ENCODE measurements around the gene SUPT4H1.
"Not testable (repeated sequence)": the region's sequence is repeated elsewhere in the genome, so short reads cannot be mapped to it uniquely, and the experiment has no call there.

SUPT4H1 gene

DNA sequence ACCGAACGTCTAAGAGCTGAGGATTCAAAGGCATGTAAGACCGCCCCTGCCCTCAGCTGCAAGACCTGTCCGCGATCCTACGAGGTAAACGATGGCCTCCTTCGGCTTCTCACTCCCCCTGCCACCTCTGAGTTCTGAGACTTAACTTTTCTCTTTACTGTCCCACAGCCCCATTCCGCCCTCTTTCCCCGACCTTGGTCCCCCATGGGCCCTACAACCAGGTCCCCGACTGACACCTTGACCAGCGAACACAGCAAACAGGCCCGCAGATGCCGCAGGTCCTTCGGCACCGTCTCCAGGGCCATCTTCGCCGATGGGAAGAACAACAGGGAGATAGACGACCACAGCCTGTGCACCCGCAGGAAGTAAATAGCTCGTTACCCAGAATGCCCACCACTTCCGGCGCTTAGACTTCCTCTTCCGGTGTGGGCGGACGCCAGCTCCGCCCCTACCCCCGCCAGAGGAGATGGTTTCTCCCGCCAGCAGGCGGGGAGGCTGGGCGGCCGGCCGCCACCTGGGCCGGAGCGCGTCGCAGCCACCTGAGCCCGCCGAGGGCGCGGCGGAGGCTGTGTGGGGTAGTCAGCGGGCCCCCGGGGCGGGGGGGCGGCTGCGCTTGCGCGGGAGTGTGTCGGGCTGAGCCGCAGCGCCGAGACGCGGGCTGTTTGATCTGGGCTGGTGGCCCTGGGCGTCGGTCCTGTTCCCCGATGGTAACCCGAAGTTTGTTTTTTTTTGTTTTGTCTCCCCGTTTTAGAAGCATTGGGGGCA lies at the start of gene SUPT4H1:
Gene SUPT4H1 (minus strand): TSS at position 371 of the 765 bp plus-strand sequence. CDS start 66 bp downstream, at position 305.
- H3K27ac Mint-ChIP-seq = peak within 1 kb of the TSS; percentile 99
- H3K9me3 Mint-ChIP-seq = no peaks in the 10 kb centered on the region
- H3K36me3 Mint-ChIP-seq = peaks cover 20% of the 10 kb centered on the region
- H3K4me3 Mint-ChIP-seq = peak within 1 kb of the TSS; percentile 100
- no peaks in the 10 kb centered on the region for H3K27me3 Mint-ChIP-seq
- peaks cover 58% of the 10 kb centered on the region for H3K4me1 Mint-ChIP-seq

DNA sequence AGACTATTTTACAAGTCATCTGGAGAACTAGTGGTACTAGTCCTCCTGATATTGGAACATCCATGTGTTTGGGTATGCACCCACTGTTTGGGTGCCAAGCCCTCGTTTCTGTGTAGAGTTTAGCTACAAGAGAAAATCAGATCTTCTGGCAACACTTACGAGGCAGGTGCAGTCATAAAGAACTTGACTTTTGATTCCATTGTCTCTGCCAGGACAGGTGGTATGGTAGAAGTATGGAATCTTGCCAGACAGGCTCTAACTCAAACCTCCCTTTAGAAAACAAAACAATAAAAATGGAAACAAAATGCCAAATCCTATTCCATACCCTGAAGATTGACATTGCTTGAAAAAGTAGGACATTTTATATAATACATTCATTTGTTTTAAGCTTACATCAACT lies 49.3 kb upstream of the SUPT4H1 start:
- no peaks in the 10 kb centered on the region for H3K27me3 Mint-ChIP-seq
- H3K4me3 Mint-ChIP-seq = no peak overlapping the region
- no peak overlapping the region for H3K27ac Mint-ChIP-seq
- peaks cover 8% of the 10 kb centered on the region for H3K4me1 Mint-ChIP-seq
- no peaks in the 10 kb centered on the region for H3K9me3 Mint-ChIP-seq
- no peaks in the 10 kb centered on the region for H3K36me3 Mint-ChIP-seq

DNA sequence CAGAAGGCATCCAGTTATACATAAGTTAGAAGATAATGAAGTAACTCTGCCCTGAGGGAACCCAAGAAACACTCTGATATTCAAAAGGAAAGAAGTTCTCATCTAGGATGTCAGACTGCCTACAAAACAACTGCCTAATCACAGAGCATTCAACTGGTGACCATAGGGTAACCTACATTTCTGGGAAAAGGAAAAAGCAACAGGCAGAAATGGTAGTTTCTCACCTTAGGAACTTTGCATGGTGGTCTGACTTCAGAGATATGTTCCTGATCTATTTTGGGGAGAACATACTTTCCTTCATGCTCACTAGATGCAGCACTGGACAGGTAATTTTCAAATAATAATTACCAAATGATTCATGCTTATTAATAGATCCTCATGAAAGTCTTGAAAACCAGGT lies 48.8 kb upstream of the SUPT4H1 start:
- Mint-ChIP-seq H3K4me3 (no peak overlapping the region), H3K9me3 (no peaks in the 10 kb centered on the region), H3K27ac (no peak overlapping the region), H3K36me3 (no peaks in the 10 kb centered on the region), H3K27me3 (no peaks in the 10 kb centered on the region), H3K4me1 (peaks cover 8% of the 10 kb centered on the region)

DNA sequence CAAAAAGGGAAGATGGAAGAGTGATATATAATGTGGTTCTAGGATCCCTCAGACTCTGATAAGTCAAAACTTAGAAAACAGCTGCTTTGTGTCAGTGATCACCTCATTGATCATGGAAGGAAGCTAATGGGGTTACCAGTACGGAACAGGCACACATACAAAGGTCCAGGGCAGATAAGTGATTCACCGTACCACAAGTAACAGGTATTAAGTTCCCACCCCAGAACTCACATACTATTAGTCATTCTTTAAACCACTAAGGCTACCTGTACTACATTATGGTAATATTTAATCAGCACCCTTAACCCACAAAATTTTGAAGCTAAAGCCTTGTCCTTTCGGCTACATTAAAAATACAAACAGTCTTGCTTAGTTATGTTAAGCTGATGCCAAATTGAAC lies 48.0 kb upstream of the SUPT4H1 start:
- no peaks in the 10 kb centered on the region for H3K36me3 Mint-ChIP-seq
- no peaks in the 10 kb centered on the region for H3K9me3 Mint-ChIP-seq
- no peaks in the 10 kb centered on the region for H3K27me3 Mint-ChIP-seq
- no peak overlapping the region for H3K4me3 Mint-ChIP-seq
- peaks cover 8% of the 10 kb centered on the region for H3K4me1 Mint-ChIP-seq
- no peak overlapping the region for H3K27ac Mint-ChIP-seq

DNA sequence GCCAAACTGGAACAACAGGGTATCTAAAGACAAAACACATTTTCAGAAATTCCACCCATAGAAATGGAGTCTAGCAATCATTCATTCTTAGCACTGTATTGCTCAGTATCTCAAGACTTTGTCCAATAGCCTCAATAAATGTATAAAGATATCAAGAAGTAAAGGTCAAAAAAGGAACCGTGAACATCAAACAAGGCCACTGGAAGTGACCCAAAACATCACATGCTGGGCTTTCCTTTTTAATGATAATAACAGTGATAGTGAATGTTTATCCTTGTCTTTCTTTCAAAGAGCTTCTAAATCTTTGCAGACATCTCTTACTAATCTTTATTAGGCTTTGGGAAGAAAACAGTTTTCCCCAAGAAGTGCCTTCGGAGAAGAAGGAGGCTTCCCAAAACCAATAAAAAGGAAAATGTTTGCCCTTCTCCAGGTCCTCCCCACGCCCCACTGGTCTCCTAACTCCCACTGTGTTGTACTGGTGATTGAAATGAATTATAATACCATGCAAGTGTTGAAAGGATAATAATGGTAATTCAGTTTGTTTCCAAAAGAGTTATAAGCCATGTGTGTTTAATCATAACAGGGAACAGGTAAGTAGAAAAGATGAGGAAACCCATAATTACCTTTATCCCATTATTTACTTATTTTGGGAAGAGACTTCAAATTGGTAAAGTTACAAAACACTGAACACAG lies 46.7 kb upstream of the SUPT4H1 start:
- Mint-ChIP-seq H3K9me3 (no peaks in the 10 kb centered on the region), H3K4me3 (no peak overlapping the region), H3K36me3 (no peaks in the 10 kb centered on the region), H3K27ac (no peak overlapping the region), H3K4me1 (peaks cover 8% of the 10 kb centered on the region), H3K27me3 (no peaks in the 10 kb centered on the region)

DNA sequence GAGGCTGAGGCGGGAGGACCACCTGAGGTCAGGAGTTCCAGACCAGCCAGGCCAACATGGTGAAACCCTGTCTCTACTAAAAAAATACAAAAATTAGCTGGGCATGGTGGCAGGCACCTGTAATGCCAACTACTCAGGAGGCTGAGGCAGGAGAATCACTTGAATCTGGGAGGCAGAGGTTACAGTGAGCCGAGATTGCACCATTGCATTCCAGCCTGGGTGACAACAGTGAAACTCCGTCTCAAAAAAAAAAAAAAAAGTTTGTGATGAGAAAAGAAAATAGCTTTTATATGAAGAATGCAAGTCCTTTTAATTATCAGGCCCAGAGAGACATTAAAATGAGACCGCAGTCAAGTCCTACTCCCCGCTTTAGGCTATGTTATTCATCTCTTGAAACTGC lies 45.4 kb upstream of the SUPT4H1 start:
- not testable (repeated sequence) for H3K4me3 Mint-ChIP-seq, H3K4me1 Mint-ChIP-seq, H3K27me3 Mint-ChIP-seq, H3K9me3 Mint-ChIP-seq, H3K27ac Mint-ChIP-seq, H3K36me3 Mint-ChIP-seq

DNA sequence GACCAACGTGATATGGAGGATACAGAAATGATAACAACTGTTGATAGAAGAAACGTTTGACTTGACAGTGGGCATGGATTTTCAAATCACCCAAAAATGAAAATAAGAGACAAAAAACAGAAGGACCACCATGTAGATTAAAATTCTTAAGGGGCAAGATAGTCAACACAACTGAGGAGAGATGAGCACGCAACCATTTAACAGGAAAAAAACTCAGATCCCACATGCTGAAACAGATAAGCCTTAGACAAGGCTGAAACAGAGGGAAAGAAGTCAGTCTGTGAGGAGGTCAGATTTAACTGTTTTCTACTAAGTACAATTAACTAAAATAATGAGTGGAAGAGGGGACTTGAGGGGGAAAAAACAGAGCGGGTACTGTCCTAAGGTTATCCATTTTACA lies 44.2 kb upstream of the SUPT4H1 start:
- Mint-ChIP-seq H3K4me3 (no peak overlapping the region), H3K27ac (no peak overlapping the region), H3K27me3 (no peaks in the 10 kb centered on the region)

DNA sequence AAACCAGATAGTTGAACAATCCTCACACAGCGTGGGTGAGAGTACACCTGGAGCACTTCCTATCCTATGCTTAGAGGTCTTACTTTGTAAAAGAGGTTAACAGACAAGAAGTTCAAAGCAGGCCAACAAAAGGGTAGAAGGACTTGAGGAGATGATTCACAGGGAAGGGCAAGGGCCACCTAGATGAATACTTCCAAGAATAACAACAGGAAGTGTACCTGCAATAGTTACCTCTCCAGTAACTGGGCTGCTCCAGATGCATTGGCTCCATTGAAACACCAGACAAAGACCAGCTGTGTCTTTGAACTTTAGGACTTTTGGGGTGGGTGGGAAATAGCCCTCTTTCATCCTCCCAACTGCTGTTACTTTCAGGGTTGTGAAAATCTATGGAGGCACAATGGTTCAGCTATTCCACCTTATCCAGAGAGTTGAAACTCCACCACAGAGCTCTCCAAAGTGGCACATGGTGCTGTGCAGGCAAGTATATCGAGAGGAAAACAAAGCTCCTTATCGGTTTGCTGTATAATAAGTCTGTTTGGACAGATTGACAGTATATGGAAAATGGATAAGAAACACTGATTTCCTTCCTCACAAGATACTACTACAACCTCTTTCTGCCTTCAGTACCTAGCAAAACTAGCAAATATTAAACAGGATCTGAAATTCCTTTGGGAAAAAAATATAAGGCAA lies 42.7 kb upstream of the SUPT4H1 start:
- Mint-ChIP-seq H3K4me1 (no peaks in the 10 kb centered on the region), H3K27ac (no peak overlapping the region), H3K36me3 (no peaks in the 10 kb centered on the region), H3K27me3 (no peaks in the 10 kb centered on the region), H3K9me3 (no peaks in the 10 kb centered on the region), H3K4me3 (no peak overlapping the region)

More for the DNA sequence above, 44.2 kb upstream of the SUPT4H1 start:
- H3K36me3 Mint-ChIP-seq = no peaks in the 10 kb centered on the region
- H3K4me1 Mint-ChIP-seq = no peaks in the 10 kb centered on the region
- no peaks in the 10 kb centered on the region for H3K9me3 Mint-ChIP-seq

DNA sequence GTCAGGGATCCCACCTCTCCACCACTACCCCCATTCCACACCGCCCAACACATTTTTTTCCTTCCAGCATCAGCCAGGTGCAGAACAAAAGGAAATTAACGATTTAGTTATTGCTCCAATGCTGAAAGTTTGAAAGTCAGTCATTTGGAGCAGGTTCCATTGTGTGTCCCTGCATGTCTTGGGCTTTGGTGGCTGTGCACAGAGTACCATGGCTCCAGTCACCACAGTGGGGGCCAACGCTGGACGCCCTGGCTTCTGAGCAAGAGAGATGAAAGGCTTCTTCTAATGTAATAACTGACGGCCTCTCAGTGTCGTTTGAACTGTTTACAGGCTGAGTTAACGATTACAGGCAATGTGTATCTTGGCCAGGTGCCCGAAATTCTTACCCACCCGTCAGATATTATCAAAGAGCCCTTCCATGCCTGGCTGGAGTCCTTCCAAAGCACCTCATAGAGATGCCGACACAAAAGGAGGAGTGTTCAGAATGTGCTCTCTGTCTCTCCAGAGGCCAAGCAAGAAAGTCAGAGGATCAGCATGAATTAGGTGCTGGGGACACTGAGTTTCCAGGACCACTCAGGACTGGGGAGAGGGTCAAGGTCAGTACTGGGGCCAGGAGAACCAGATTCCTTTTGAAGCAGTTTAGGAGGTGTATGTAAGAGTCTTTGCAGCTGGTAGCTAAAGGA lies 39.4 kb upstream of the SUPT4H1 start:
- no peaks in the 10 kb centered on the region for H3K27me3 Mint-ChIP-seq
- H3K4me3 Mint-ChIP-seq = no peak overlapping the region
- no peaks in the 10 kb centered on the region for H3K4me1 Mint-ChIP-seq
- no peaks in the 10 kb centered on the region for H3K9me3 Mint-ChIP-seq
- no peaks in the 10 kb centered on the region for H3K36me3 Mint-ChIP-seq
- no peak overlapping the region for H3K27ac Mint-ChIP-seq

DNA sequence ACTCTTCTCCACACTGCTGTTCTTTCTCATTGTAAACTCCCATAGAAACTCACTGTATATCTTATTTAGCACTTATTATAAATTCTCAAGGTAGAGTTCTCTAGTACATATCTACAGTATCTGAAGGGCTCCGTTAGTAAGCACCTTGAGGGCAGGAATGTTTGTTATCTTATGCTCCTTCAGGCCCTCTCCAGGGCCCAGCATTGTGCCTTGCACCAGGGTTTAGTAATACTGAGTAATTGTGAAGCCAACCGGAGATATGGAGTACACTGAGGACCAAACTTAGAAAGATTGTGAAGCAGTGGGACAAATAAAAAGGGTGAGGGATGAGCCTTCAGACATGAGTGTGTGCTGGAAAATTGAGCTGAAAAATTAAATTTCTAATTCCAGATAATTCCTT lies 38.9 kb upstream of the SUPT4H1 start:
- Mint-ChIP-seq H3K4me1 (no peaks in the 10 kb centered on the region), H3K9me3 (no peaks in the 10 kb centered on the region), H3K27me3 (no peaks in the 10 kb centered on the region), H3K27ac (no peak overlapping the region), H3K4me3 (no peak overlapping the region), H3K36me3 (no peaks in the 10 kb centered on the region)

DNA sequence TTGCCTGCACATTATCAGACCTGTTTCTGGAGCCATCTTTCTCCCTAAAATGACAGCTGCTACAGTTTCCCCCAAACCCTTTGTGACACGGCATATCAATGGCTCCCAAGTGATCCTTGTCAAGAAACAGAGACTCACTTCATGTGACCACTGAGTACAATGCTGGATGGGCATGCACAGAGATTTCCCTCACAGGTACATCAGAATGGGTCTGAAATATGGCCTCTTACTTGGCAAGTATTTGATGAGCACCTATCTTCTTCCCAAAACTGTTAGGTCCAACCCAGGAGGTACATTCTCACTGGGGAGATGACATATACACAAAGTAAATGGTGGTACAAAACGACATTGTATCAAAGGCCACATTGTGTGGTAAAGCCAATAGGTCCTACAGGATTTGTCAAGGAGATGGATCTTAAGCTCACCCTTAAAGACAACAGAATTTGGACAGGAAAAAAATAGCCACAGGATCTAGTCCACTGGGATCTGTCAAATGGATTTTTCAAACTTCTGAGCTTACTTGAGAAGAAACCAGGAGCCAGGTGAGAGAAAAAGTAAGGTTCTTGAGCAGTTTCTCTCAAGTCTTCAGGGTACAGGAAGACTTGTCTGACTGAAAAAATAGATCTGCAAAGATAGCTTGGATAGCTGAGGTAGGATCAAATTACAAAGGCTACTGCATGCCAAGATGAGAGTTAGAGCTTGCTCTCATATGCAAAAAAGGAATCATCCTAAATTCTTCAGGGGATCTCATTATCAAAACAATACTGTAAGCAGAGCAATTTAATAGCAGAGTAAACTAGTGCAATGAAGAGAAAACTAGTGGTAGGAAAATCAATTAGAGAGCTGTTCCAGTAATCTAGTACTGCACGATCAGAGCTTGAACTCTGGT lies 36.5 kb upstream of the SUPT4H1 start:
- H3K27ac Mint-ChIP-seq = no peak overlapping the region
- H3K4me1 Mint-ChIP-seq = peaks cover 4% of the 10 kb centered on the region
- no peaks in the 10 kb centered on the region for H3K36me3 Mint-ChIP-seq
- H3K27me3 Mint-ChIP-seq = no peaks in the 10 kb centered on the region
- H3K9me3 Mint-ChIP-seq = no peaks in the 10 kb centered on the region
- H3K4me3 Mint-ChIP-seq = no peak overlapping the region

DNA sequence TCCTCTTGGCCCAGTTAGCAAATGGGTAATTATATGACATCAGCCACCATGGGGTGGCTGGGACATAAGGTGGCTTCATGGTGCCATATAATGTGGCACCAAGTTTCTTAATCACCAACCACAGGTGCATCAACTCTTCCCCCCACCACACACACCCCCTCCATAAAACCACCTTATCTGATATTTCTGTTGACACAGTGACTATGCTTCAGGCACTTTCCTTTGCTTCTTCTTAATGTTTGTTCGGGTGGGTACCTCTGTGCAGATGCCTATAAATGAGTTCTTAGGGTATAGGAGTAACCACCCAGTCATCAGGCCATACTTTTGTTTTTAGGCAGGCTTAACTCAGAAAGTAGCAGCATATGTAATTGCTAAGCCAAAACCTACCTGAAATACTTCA lies 35.8 kb upstream of the SUPT4H1 start:
- no peaks in the 10 kb centered on the region for H3K9me3 Mint-ChIP-seq
- no peaks in the 10 kb centered on the region for H3K36me3 Mint-ChIP-seq
- no peaks in the 10 kb centered on the region for H3K27me3 Mint-ChIP-seq
- H3K4me3 Mint-ChIP-seq = no peak overlapping the region
- peaks cover 7% of the 10 kb centered on the region for H3K4me1 Mint-ChIP-seq
- H3K27ac Mint-ChIP-seq = no peak overlapping the region

DNA sequence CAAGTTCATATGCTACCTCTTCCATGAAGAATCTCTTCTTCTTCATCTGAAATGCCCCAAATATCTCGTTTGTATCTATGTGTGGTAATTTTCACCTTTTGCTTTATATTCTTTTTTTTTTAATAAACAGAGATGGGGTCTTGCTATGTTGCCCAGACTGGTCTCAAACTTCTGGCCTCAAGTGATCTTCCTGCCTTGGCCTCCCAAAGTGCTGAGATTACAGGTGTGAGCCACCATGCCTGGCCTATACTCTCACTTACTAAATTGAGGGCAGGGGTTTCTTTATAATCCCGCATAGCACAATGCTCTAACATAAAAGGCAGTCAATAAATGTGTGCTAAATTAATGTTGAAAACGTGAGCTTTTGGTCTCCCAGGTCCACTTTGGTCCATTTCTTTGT lies 34.7 kb upstream of the SUPT4H1 start:
- H3K9me3 Mint-ChIP-seq = no peaks in the 10 kb centered on the region
- H3K4me1 Mint-ChIP-seq = peaks cover 18% of the 10 kb centered on the region
- H3K36me3 Mint-ChIP-seq = no peaks in the 10 kb centered on the region
- no peak overlapping the region for H3K4me3 Mint-ChIP-seq
- H3K27me3 Mint-ChIP-seq = no peaks in the 10 kb centered on the region
- H3K27ac Mint-ChIP-seq = no peak overlapping the region

DNA sequence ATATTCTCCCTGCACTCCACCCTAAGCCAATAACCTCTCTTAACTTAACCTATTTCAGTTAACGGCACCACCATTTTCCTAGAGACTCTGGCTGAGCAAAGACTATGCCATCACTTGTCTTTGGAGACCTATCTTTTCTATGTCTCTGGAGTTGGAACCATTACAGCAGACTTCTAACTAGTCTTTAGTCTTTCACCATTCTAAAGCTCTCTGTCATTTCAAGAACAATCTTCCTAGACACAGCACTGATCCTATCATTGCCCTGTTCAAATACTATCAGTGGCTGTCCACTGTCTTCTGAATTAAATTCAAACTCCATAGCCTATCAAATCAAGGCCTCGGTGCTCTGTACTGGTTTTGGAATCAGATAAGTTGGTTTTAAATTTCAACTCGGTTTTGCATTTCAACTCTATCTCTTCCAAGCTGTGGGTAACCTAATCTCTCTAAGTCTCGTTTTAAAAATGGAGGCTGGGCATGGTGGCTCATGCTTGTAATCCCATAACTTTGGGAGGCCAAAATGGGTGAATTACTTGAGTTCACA lies 33.4 kb upstream of the SUPT4H1 start:
- H3K4me1 Mint-ChIP-seq = peaks cover 29% of the 10 kb centered on the region
- H3K27ac Mint-ChIP-seq = no peak overlapping the region
- H3K9me3 Mint-ChIP-seq = no peaks in the 10 kb centered on the region
- H3K36me3 Mint-ChIP-seq = no peaks in the 10 kb centered on the region
- no peak overlapping the region for H3K4me3 Mint-ChIP-seq
- no peaks in the 10 kb centered on the region for H3K27me3 Mint-ChIP-seq

DNA sequence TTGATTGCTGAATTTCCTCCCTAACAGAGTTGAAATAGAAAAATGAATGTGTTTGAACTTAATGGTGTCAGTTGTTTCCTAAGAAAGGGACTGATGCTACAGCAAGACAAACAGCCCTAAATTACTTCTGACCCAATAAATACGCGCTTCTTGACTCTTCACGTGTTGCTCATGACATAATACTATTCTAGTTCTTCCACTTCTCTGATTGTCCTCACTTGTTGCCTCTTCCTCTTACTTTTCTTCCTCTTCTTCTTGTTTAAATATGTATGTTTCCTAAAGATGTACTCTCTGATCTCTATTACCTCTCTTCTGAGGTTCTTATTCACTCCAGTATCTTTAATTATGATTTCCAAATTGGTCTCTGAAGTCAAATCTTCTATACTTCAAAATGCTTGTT lies 32.9 kb upstream of the SUPT4H1 start:
- Mint-ChIP-seq H3K4me3 (no peak overlapping the region), H3K27me3 (no peaks in the 10 kb centered on the region), H3K27ac (no peak overlapping the region), H3K9me3 (no peaks in the 10 kb centered on the region), H3K4me1 (peaks cover 34% of the 10 kb centered on the region), H3K36me3 (no peaks in the 10 kb centered on the region)
